Osteocyte (in vitro differentiated cells): ENCODE data around the gene LRPPRC. TPM values are rescaled to one million over a fixed set of nuclear protein-coding genes. Genes with fewer than 3 reads are reported as not detected.
"Not testable (repeated sequence)": the region's sequence is repeated elsewhere in the genome, so short reads cannot be mapped to it uniquely, and the experiment has no call there.

Experiments used
- DNase-seq: peaks from one replicate; pipeline ENCODE4 v3.0.0; 2021; ENCODE audit warnings: mixed read lengths; ENCODE audit not compliant: unreplicated experiment; ENCODE audit errors: extremely low spot score
- H3K27ac Mint-ChIP-seq: one replicate; pipeline ENCODE4 v1.8.0; 2021; ENCODE audit warnings: mild to moderate bottlenecking, mixed read lengths; ENCODE audit not compliant: unreplicated experiment
- H3K27me3 Mint-ChIP-seq: one replicate; pipeline ENCODE4 v1.8.0; 2021; ENCODE audit warnings: mixed read lengths; ENCODE audit not compliant: unreplicated experiment
- H3K36me3 Mint-ChIP-seq: one replicate; pipeline ENCODE4 v1.8.0; 2021; ENCODE audit warnings: mixed read lengths; ENCODE audit not compliant: unreplicated experiment
- H3K4me1 Mint-ChIP-seq: one replicate; pipeline ENCODE4 v1.8.0; 2021; ENCODE audit warnings: mixed read lengths; ENCODE audit not compliant: unreplicated experiment
- H3K4me3 Mint-ChIP-seq: one replicate; pipeline ENCODE4 v1.8.0; 2021; ENCODE audit warnings: mild to moderate bottlenecking, moderate library complexity, mixed read lengths; ENCODE audit not compliant: unreplicated experiment
- H3K9me3 Mint-ChIP-seq: one replicate; pipeline ENCODE4 v1.8.0; 2021; ENCODE audit warnings: mixed read lengths; ENCODE audit not compliant: unreplicated experiment
- CTCF ChIP-seq: fragments of 200-600 bp; sonication (generic); IDR thresholded peaks from 2 replicates; pipeline ENCODE4 v1.5.0; 2021; ENCODE audit warnings: antibody characterized with exemption, mild to moderate bottlenecking, moderate library complexity
- total RNA-seq: library from RNA; stranded (reverse); gene quantifications from 2 replicates; pipeline ENCODE4 v1.2.1, GENCODE V29; 2021

LRPPRC gene
- total RNA-seq, 1 donor from 2014 or later: 73.8 TPM

GRCh38 chr2:44037221-44037620 lies 41.4 kb upstream of the LRPPRC start:
- H3K27me3 Mint-ChIP-seq: peaks cover 60% of the 10 kb centered on the region
- DNase-seq: no peak
- no peak overlapping the region for H3K4me3 Mint-ChIP-seq
- no peaks in the 10 kb centered on the region for H3K9me3 Mint-ChIP-seq
- H3K27ac Mint-ChIP-seq: no peak overlapping the region
- no peak for TF ChIP-seq CTCF
- H3K36me3 Mint-ChIP-seq: no peaks in the 10 kb centered on the region
- H3K4me1 Mint-ChIP-seq: no peaks in the 10 kb centered on the region

DNA sequence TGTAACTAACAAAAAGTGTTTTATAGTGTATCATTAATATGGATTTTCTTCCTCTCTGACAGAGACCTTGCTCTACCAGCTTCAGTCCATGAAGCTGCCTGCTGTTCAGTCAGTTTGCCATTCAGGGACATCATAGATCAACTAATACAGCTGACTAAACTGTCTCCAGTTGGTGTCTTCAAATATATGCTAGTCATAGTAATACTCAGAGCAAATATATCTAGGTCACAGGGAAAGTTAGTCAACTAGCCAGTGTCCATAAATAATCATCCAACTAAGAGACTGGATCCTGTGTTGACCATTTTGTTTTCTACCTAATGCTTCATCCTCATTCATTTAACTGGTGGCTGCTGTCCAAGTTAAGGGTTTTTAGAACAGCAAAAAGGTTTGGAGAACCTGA lies 38.2 kb upstream of the LRPPRC start:
- DNase-seq: no peak
- no peak for TF ChIP-seq CTCF
- H3K4me1 Mint-ChIP-seq: no peaks in the 10 kb centered on the region
- no peaks in the 10 kb centered on the region for H3K36me3 Mint-ChIP-seq
- H3K9me3 Mint-ChIP-seq: no peaks in the 10 kb centered on the region
- H3K27me3 Mint-ChIP-seq: peaks cover 84% of the 10 kb centered on the region
- no peak overlapping the region for H3K4me3 Mint-ChIP-seq
- no peak overlapping the region for H3K27ac Mint-ChIP-seq

- H3K27ac Mint-ChIP-seq, H3K9me3 Mint-ChIP-seq, H3K4me1 Mint-ChIP-seq, H3K4me3 Mint-ChIP-seq, DNase-seq, H3K36me3 Mint-ChIP-seq: not testable (repeated sequence)
- H3K27me3 Mint-ChIP-seq: peaks cover 40% of the 10 kb centered on the region
Observed at GRCh38 chr2:44027076-44027475, 31.3 kb upstream of the LRPPRC start.

GRCh38 chr2:44016282-44016681 lies 20.5 kb upstream of the LRPPRC start:
- TF ChIP-seq CTCF: no peak
- Mint-ChIP-seq H3K9me3 (no peaks in the 10 kb centered on the region), H3K4me1 (no peaks in the 10 kb centered on the region), H3K27me3 (peaks cover 20% of the 10 kb centered on the region), H3K27ac (no peak overlapping the region), H3K4me3 (no peak overlapping the region), H3K36me3 (no peaks in the 10 kb centered on the region)
- DNase-seq: no peak

GRCh38 chr2:44015239-44015638 lies 19.4 kb upstream of the LRPPRC start:
- Mint-ChIP-seq H3K27me3 (peaks cover 25% of the 10 kb centered on the region), H3K4me3 (no peak overlapping the region), H3K9me3 (no peaks in the 10 kb centered on the region), H3K4me1 (no peaks in the 10 kb centered on the region), H3K36me3 (no peaks in the 10 kb centered on the region), H3K27ac (no peak overlapping the region)
- TF ChIP-seq CTCF: no peak
- DNase-seq: no peak

DNA sequence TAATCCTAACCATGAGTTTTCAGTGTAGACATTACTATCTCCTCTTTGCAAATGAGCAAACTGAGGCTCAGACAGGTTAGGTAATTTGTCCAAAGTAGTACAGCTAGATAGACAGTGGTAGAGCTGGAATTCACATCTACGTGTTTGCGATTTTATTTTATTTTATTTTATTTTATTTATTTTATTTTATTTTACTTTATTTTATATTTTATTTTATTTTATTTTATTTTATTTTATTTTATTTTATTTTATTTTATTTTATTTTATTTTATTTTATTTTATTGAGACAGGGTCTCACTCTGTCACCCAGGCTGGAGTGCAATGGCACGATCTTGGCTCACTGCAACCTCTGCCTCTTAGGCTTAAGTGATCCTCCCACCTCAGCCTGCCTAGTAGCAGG lies 17.4 kb upstream of the LRPPRC start:
- not testable (repeated sequence) for DNase-seq, H3K9me3 Mint-ChIP-seq, H3K36me3 Mint-ChIP-seq, H3K4me3 Mint-ChIP-seq, H3K4me1 Mint-ChIP-seq, H3K27ac Mint-ChIP-seq
- H3K27me3 Mint-ChIP-seq: peaks cover 42% of the 10 kb centered on the region
